Fibroblast of lung (primary cell): ENCODE measurements around the gene CPA1. TPM values are rescaled to one million over a fixed set of nuclear protein-coding genes. Genes with fewer than 3 reads are reported as not detected.

Experiments
- DNase-seq, 2 donors: peaks; one replicate each; pipeline versions ENCODE4 v3.0.0 to v3.0.0-alpha.2; 2010; ENCODE audit warnings: low read depth in 2 of 2
- H2AFZ ChIP-seq: 2 replicates; pipeline ENCODE4 v1.5.1; 2012; ENCODE audit warnings: low read length, control low read depth, inconsistent platforms
- H3K27ac ChIP-seq: 2 replicates; pipeline ENCODE4 v1.5.1; 2011; ENCODE audit warnings: low read length, control low read depth; ENCODE audit not compliant: insufficient read depth
- H3K27me3 ChIP-seq: 2 replicates; pipeline ENCODE4 v1.5.1; 2011; ENCODE audit warnings: mild to moderate bottlenecking, low read length; ENCODE audit not compliant: control insufficient read depth, insufficient read depth
- H3K36me3 ChIP-seq: 2 replicates; pipeline ENCODE4 v1.5.1; 2011; ENCODE audit warnings: low read length; ENCODE audit not compliant: control insufficient read depth, insufficient read depth
- H3K4me1 ChIP-seq: 2 replicates; pipeline ENCODE4 v1.5.1; 2011; ENCODE audit warnings: low read length; ENCODE audit not compliant: control insufficient read depth, insufficient read depth; ENCODE audit errors: extremely low read depth
- H3K4me2 ChIP-seq: 2 replicates; pipeline ENCODE4 v1.5.1; 2011; ENCODE audit warnings: low read length, control low read depth; ENCODE audit not compliant: insufficient read depth; ENCODE audit errors: extremely low read depth
- H3K4me3 ChIP-seq, 4 experiments: fragments of 200-600 bp in 1 of 4; sonication (generic) in 1 of 4; replicated peaks in 1 of 4; 2 replicates each; pipeline ENCODE4 v1.5.1; 2011 to 2016; ENCODE audit warnings: low read length in 4 of 4, low read depth in 3 of 4, mild to moderate bottlenecking in 3 of 4, control low read depth in 2 of 4, inconsistent platforms in 1 of 4, mixed read lengths in 1 of 4; ENCODE audit not compliant: insufficient read depth in 1 of 4; ENCODE audit errors: control extremely low read depth in 1 of 4
- H3K79me2 ChIP-seq: 2 replicates; pipeline ENCODE4 v1.5.1; 2012; ENCODE audit warnings: mild to moderate bottlenecking, low read length, inconsistent platforms; ENCODE audit not compliant: control insufficient read depth, insufficient read depth
- H3K9ac ChIP-seq: 2 replicates; pipeline ENCODE4 v1.5.1; 2011; ENCODE audit warnings: mild to moderate bottlenecking, low read length, control low read depth; ENCODE audit not compliant: insufficient read depth
- H3K9me3 ChIP-seq: 2 replicates; pipeline ENCODE4 v1.5.1; 2012; ENCODE audit warnings: low read depth, low read length; ENCODE audit not compliant: control insufficient read depth, insufficient read depth
- H4K20me1 ChIP-seq: 2 replicates; pipeline ENCODE4 v1.5.1; 2011; ENCODE audit warnings: low read length; ENCODE audit not compliant: control insufficient read depth, insufficient read depth; ENCODE audit errors: extremely low read depth
- EZH2 ChIP-seq: IDR thresholded peaks from 2 replicates; pipeline ENCODE4 v1.5.1; 2012; ENCODE audit warnings: low read length, control low read depth, mild to moderate bottlenecking; ENCODE audit errors: missing control alignments
- polyA plus RNA-seq, 2 donors: library from polyadenylated mRNA; depleted of rRNA in 1 of 2; stranded (reverse) in 1 of 2; unstranded in 1 of 2; fragments of >200 nt; gene quantifications; 2 replicates each; pipeline ENCODE4 v1.2.1, GENCODE V29; 2011 to 2012; ENCODE audit warnings: missing spikeins in 1 of 2
- total RNA-seq: library from RNA; depleted of rRNA; stranded (reverse); fragments of >200 nt; gene quantifications from 2 replicates; pipeline ENCODE4 v1.2.1, GENCODE V29; 2014
- TF ChIP-seq, protein P1 (sequence below), 2 donors: IDR thresholded peaks in 1 of 2; conservative IDR thresholded peaks in 1 of 2; 1 replicate in 1 of 2; 2 replicates in 1 of 2; pipeline ENCODE4 v1.5.1; 2011 to 2012; ENCODE audit warnings: low read length in 2 of 2, control low read depth in 1 of 2, inconsistent platforms in 1 of 2, low read depth in 1 of 2, mild to moderate bottlenecking in 1 of 2

CPA1 gene
- total and polyA plus RNA-seq, 2 donors (not counting 1 experiment from before 2014, with no cell fraction given) = under 0.01 to 0.12 TPM

GRCh38 chr7:130417213-130417612 lies 36.9 kb downstream of the CPA1 start:
- H4K20me1 ChIP-seq = no peaks in the 10 kb centered on the region
- TF ChIP-seq, protein P1, sequence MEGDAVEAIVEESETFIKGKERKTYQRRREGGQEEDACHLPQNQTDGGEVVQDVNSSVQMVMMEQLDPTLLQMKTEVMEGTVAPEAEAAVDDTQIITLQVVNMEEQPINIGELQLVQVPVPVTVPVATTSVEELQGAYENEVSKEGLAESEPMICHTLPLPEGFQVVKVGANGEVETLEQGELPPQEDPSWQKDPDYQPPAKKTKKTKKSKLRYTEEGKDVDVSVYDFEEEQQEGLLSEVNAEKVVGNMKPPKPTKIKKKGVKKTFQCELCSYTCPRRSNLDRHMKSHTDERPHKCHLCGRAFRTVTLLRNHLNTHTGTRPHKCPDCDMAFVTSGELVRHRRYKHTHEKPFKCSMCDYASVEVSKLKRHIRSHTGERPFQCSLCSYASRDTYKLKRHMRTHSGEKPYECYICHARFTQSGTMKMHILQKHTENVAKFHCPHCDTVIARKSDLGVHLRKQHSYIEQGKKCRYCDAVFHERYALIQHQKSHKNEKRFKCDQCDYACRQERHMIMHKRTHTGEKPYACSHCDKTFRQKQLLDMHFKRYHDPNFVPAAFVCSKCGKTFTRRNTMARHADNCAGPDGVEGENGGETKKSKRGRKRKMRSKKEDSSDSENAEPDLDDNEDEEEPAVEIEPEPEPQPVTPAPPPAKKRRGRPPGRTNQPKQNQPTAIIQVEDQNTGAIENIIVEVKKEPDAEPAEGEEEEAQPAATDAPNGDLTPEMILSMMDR (conservative IDR thresholded peaks at IDR 0.05 in 1 of 2, IDR thresholded peaks at IDR 0.05 in 1 of 2; ENCODE audit: low read depth in 1 of 2, low read length in 2 of 2) = no peak
- TF ChIP-seq EZH2 = no peak
- no peaks in the 10 kb centered on the region for H3K9me3 ChIP-seq
- DNase-seq = no peak
- no peak overlapping the region for H3K4me3 ChIP-seq
- no peak overlapping the region for H3K4me2 ChIP-seq
- no peaks in the 10 kb centered on the region for H3K36me3 ChIP-seq
- no peaks in the 10 kb centered on the region for H3K79me2 ChIP-seq
- H3K27ac ChIP-seq = no peak overlapping the region
- no peak overlapping the region for H3K9ac ChIP-seq
- H3K4me1 ChIP-seq = no peaks in the 10 kb centered on the region
- H3K27me3 ChIP-seq = no peaks in the 10 kb centered on the region
- H2AFZ ChIP-seq = no peak overlapping the region

GRCh38 chr7:130418306-130418705 lies 38.0 kb downstream of the CPA1 start:
- Histone ChIP-seq H3K4me3 (no peak overlapping the region), H4K20me1 (no peaks in the 10 kb centered on the region), H3K4me2 (no peak overlapping the region), H3K27me3 (no peaks in the 10 kb centered on the region), H2AFZ (no peak overlapping the region), H3K4me1 (peaks cover under 1% of the 10 kb centered on the region), H3K9ac (no peak overlapping the region), H3K9me3 (no peaks in the 10 kb centered on the region), H3K36me3 (no peaks in the 10 kb centered on the region), H3K79me2 (no peaks in the 10 kb centered on the region), H3K27ac (no peak overlapping the region)
- DNase-seq = peak in 1 of 2 donors; percentile 75
- TF ChIP-seq EZH2 = no peak
- TF ChIP-seq, protein P1 (conservative IDR thresholded peaks at IDR 0.05 in 1 of 2, IDR thresholded peaks at IDR 0.05 in 1 of 2; ENCODE audit: low read depth in 1 of 2, low read length in 2 of 2) = no peak

DNA sequence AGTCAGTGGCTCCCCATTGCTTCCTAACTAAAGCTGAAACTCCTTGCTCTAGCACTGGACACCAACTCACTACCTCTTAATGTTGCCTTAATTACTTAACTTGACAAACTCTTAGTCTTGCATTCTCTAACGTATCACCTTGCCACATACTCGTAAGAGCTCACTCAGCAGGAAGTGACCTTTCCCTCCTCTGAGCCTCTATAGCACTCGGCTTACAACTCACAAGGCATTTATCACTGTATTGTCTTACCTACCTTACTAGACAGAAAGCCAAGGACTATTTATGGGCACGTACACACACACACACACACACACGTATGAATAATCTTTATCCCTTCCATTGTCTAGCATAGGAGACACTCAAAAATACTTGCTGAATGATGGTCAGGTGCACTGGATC lies 39.4 kb downstream of the CPA1 start:
- no peak overlapping the region for H3K27ac ChIP-seq
- no peak overlapping the region for H3K9ac ChIP-seq
- DNase-seq = peak in 1 of 2 donors; percentile 75
- no peaks in the 10 kb centered on the region for H3K27me3 ChIP-seq
- no peak overlapping the region for H3K4me2 ChIP-seq
- H3K9me3 ChIP-seq = no peaks in the 10 kb centered on the region
- TF ChIP-seq EZH2 = no peak
- TF ChIP-seq, protein P1 (conservative IDR thresholded peaks at IDR 0.05 in 1 of 2, IDR thresholded peaks at IDR 0.05 in 1 of 2; ENCODE audit: low read depth in 1 of 2, low read length in 2 of 2) = no peak
- H3K4me1 ChIP-seq = peaks cover 3% of the 10 kb centered on the region
- no peak overlapping the region for H3K4me3 ChIP-seq
- H3K79me2 ChIP-seq = no peaks in the 10 kb centered on the region
- no peak overlapping the region for H2AFZ ChIP-seq
- H3K36me3 ChIP-seq = no peaks in the 10 kb centered on the region
- H4K20me1 ChIP-seq = no peaks in the 10 kb centered on the region
